DMS114 treated with DMSO at 0.1 percent for 48 hours (cell line): Measurements from ENCODE around the gene RESF1.

Source experiments
- DNase-seq: peaks from one replicate; lab custom pipeline; 2025; ENCODE audit not compliant: unreplicated experiment; lab: John Stamatoyannopoulos, UW

RESF1 gene

GRCh38 chr12:32005496-32006125 lies 46.4 kb downstream of the RESF1 start:
- no peak for DNase-seq
